Esophagus muscularis mucosa (tissue), 4 donors: ENCODE data around the gene PPP3CA. TPM values are rescaled to one million over a fixed set of nuclear protein-coding genes. Genes with fewer than 3 reads are reported as not detected.

Experiments used
- DNase-seq: peaks from one replicate; pipeline ENCODE4 v3.0.0-alpha.2; 2017; ENCODE audit errors: extremely low spot score
- H3K27ac ChIP-seq, 4 donors: fragments of 200-600 bp; sonication (generic); replicated peaks in 1 of 4; 1 replicate in 3 of 4; 2 replicates in 1 of 4; pipeline ENCODE4 v1.5.1; 2016 to 2019; ENCODE audit warnings: mild to moderate bottlenecking in 1 of 4
- H3K27me3 ChIP-seq, 4 donors: fragments of 200-600 bp; sonication (generic); one replicate each; pipeline versions ENCODE4 v1.5.1 to v1.6.0; 2016 to 2019
- H3K36me3 ChIP-seq, 4 donors: fragments of 200-600 bp; sonication (generic); one replicate each; pipeline ENCODE4 v1.5.1; 2016 to 2019
- H3K4me1 ChIP-seq, 4 donors: fragments of 200-600 bp; sonication (generic); one replicate each; pipeline ENCODE4 v1.5.1; 2016 to 2019
- H3K4me3 ChIP-seq, 4 donors: fragments of 200-600 bp; sonication (generic); 1 replicate in 2 of 4; 2 replicates in 2 of 4; pipeline ENCODE4 v1.5.1; 2016 to 2019; ENCODE audit warnings: mild to moderate bottlenecking in 4 of 4, moderate library complexity in 1 of 4
- H3K9me3 ChIP-seq, 4 donors: fragments of 200-600 bp; sonication (generic); 1 replicate in 3 of 4; 2 replicates in 1 of 4; pipeline ENCODE4 v1.5.1; 2016 to 2019
- CTCF ChIP-seq, 3 experiments: fragments of 200-600 bp in 2 of 3; fragments of 450-650 bp in 1 of 3; sonication (generic) in 2 of 3; IDR thresholded peaks; one replicate each; pipeline ENCODE4 v1.5.1; 2017 to 2019; ENCODE audit warnings: antibody characterized with exemption in 3 of 3, mild to moderate bottlenecking in 2 of 3, moderate library complexity in 1 of 3
- EP300 ChIP-seq: sonication (generic); formaldehyde crosslinking; IDR thresholded peaks from one replicate; pipeline ENCODE4 v1.6.1; 2017; ENCODE audit warnings: antibody characterized with exemption
- POLR2A ChIP-seq: fragments of 450-650 bp; IDR thresholded peaks from one replicate; pipeline ENCODE4 v1.6.1; 2017; ENCODE audit warnings: antibody characterized with exemption, moderate library complexity, mild to moderate bottlenecking, low read depth
- POLR2AphosphoS5 ChIP-seq, 2 donors: sonication (generic); formaldehyde crosslinking; IDR thresholded peaks; one replicate each; pipeline ENCODE4 v1.6.1; 2017; ENCODE audit warnings: antibody characterized with exemption in 2 of 2
- WGBS: methylation state at CpG from one replicate; pipeline ENCODE4 v1.1.5; 2018; 5-methylcytosine and 5-hydroxymethylcytosine counted together
- intact Hi-C: fragments of 100-400 bp; cut with DNase I; formaldehyde crosslinking; loops from one replicate; pipeline ENCODE4 v1.15.1; 2023
- total RNA-seq, 4 donors: library from RNA; depleted of rRNA; stranded (reverse); fragments of >200 nt; gene quantifications; one replicate each; pipeline versions ENCODE4 v1.1.0 to v1.2.1, GENCODE V29; 2016

PPP3CA gene
- total RNA-seq, 4 donors from 2014 or later: 21.3 to 31.6 (median 23.3) TPM

GRCh38 chr4:101128473-101128872 lies 218.9 kb downstream of the PPP3CA start:
- no peak overlapping the region for H3K4me3 ChIP-seq
- TF ChIP-seq POLR2AphosphoS5 (IDR thresholded peaks at IDR 0.05) (no peak), POLR2A (no peak), CTCF (IDR thresholded peaks at IDR 0.05) (no peak), EP300 (no peak)
- DNase-seq: no peak
- no peaks in the 10 kb centered on the region for H3K36me3 ChIP-seq
- intact Hi-C loops: no loop called here
- no peak overlapping the region for H3K27ac ChIP-seq
- no peaks in the 10 kb centered on the region for H3K9me3 ChIP-seq
- peaks cover 0 to 33% (median 17%) of the 10 kb centered on the region in 4 donors for H3K4me1 ChIP-seq
- no peaks in the 10 kb centered on the region for H3K27me3 ChIP-seq
- 95% methylated on average over 5 of the region's 10 CpGs for WGBS

GRCh38 chr4:101127176-101127790 lies 220.0 kb downstream of the PPP3CA start:
- Histone ChIP-seq H3K36me3 (no peaks in the 10 kb centered on the region), H3K27me3 (no peaks in the 10 kb centered on the region), H3K9me3 (no peaks in the 10 kb centered on the region), H3K4me1 (peaks cover 0 to 33% (median 17%) of the 10 kb centered on the region in 4 donors), H3K4me3 (no peak overlapping the region), H3K27ac (no peak overlapping the region)
- DNase-seq: no peak
- WGBS: 89% methylated on average over 3 of the region's 3 CpGs
- intact Hi-C loops: no loop called here
- TF ChIP-seq CTCF (IDR thresholded peaks at IDR 0.05) (no peak), EP300 (no peak), POLR2AphosphoS5 (IDR thresholded peaks at IDR 0.05) (no peak), POLR2A (no peak)

- intact Hi-C loops: no loop called here
Observed at GRCh38 chr4:101126059-101126458, 221.3 kb downstream of the PPP3CA start.

GRCh38 chr4:101125045-101125942 lies 222.0 kb downstream of the PPP3CA start:
- no peak overlapping the region for H3K4me3 ChIP-seq
- 90% methylated on average over 5 of the region's 5 CpGs for WGBS
- no peaks in the 10 kb centered on the region for H3K36me3 ChIP-seq
- intact Hi-C loops: no loop called here
- no peaks in the 10 kb centered on the region for H3K9me3 ChIP-seq
- no peak for DNase-seq
- no peaks in the 10 kb centered on the region for H3K27me3 ChIP-seq
- H3K4me1 ChIP-seq: peaks cover 0 to 33% (median 17%) of the 10 kb centered on the region in 4 donors
- TF ChIP-seq CTCF (IDR thresholded peaks at IDR 0.05): no peak
- TF ChIP-seq POLR2A: no peak
- no peak for TF ChIP-seq POLR2AphosphoS5 (IDR thresholded peaks at IDR 0.05)
- TF ChIP-seq EP300: no peak
- no peak overlapping the region for H3K27ac ChIP-seq

More at GRCh38 chr4:101126059-101126458, 221.3 kb downstream of the PPP3CA start:
- TF ChIP-seq CTCF (IDR thresholded peaks at IDR 0.05): no peak
- no peak for TF ChIP-seq EP300
- no peak for TF ChIP-seq POLR2A
- Histone ChIP-seq H3K4me1 (peaks cover 0 to 33% (median 17%) of the 10 kb centered on the region in 4 donors), H3K4me3 (no peak overlapping the region), H3K9me3 (no peaks in the 10 kb centered on the region), H3K36me3 (no peaks in the 10 kb centered on the region), H3K27ac (no peak overlapping the region), H3K27me3 (no peaks in the 10 kb centered on the region)
- WGBS: 42% methylated on average over 1 of the region's 1 CpG
- no peak for DNase-seq
